ENCODE results near the gene OR4C11.

Gene OR4C11, protein sequence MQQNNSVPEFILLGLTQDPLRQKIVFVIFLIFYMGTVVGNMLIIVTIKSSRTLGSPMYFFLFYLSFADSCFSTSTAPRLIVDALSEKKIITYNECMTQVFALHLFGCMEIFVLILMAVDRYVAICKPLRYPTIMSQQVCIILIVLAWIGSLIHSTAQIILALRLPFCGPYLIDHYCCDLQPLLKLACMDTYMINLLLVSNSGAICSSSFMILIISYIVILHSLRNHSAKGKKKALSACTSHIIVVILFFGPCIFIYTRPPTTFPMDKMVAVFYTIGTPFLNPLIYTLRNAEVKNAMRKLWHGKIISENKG

DNA sequence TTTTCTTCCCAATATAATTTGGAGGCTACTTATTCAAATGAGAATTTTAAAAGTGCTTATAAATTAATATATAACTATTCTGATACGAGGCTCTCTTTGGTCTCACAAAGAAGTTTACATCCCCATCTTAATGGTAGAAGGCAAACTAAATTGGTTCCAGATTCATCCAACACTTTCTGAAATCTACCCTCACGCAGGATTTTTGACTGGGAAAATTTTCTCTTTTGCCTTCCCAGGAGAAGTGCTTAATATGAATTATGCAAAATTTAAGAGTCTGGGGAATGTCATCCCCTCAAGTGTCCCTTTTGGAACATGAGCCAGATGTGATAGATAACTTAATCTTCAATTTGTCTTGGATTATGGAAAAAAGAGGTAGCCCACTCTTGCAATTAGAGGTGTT lies at the start of gene OR4C11:
TSS of gene OR4C11 (minus strand) at position 101 of the 400 bp plus-strand sequence. CDS start 3,272 bp downstream, outside the sequence.
- no peaks in the 10 kb centered on the region for H3K27me3 ChIP-seq (ENCODE audit: insufficient read depth, low read depth)
- H3K79me2 ChIP-seq (ENCODE audit: insufficient read depth, low read depth) = no peaks in the 10 kb centered on the region
- no peaks in the 10 kb centered on the region for H3K4me1 ChIP-seq (ENCODE audit: low read depth, poor library complexity, severe bottlenecking)
- no peak within 1 kb of the TSS for H3K9ac ChIP-seq
- TF ChIP-seq, protein P1, sequence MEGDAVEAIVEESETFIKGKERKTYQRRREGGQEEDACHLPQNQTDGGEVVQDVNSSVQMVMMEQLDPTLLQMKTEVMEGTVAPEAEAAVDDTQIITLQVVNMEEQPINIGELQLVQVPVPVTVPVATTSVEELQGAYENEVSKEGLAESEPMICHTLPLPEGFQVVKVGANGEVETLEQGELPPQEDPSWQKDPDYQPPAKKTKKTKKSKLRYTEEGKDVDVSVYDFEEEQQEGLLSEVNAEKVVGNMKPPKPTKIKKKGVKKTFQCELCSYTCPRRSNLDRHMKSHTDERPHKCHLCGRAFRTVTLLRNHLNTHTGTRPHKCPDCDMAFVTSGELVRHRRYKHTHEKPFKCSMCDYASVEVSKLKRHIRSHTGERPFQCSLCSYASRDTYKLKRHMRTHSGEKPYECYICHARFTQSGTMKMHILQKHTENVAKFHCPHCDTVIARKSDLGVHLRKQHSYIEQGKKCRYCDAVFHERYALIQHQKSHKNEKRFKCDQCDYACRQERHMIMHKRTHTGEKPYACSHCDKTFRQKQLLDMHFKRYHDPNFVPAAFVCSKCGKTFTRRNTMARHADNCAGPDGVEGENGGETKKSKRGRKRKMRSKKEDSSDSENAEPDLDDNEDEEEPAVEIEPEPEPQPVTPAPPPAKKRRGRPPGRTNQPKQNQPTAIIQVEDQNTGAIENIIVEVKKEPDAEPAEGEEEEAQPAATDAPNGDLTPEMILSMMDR (conservative IDR thresholded peaks at IDR 0.05; ENCODE audit: low read depth, low read length) = no peak
- H3K4me2 ChIP-seq = no peak within 1 kb of the TSS
- no peaks in the 10 kb centered on the region for H4K20me1 ChIP-seq (ENCODE audit: insufficient read depth)
- H3K4me3 ChIP-seq (IDR thresholded peaks at IDR 0.05; ENCODE audit: insufficient read depth, low read depth, low read length) = no peak within 1 kb of the TSS
- H3K27ac ChIP-seq = no peak within 1 kb of the TSS
- no peak within 1 kb of the TSS for H2AFZ ChIP-seq (ENCODE audit: low read depth)
- H3K36me3 ChIP-seq (ENCODE audit: insufficient read depth) = no peaks in the 10 kb centered on the region

DNA sequence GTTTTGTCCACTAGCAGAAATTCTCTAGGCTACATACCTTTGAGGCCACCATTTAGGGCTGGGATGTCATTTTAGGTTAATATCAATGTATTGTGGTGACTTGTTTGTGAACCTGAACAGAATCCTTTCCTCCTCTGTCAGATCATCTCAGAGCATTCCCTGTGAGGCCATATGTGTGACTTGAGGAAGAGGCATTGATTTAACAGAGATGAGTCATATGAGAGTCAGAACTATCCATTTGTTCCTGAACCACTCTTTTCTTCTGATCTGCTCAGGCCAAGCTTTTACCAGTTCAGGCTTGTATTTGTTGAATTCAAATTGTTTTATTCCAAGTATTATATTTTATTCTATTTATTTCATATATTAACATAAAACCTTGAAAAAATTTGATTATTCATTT lies 47.7 kb upstream of the OR4C11 start:
- no peaks in the 10 kb centered on the region for H3K79me2 ChIP-seq (ENCODE audit: insufficient read depth, low read depth)
- H4K20me1 ChIP-seq (ENCODE audit: insufficient read depth) = no peaks in the 10 kb centered on the region
- no peak overlapping the region for H3K4me3 ChIP-seq (IDR thresholded peaks at IDR 0.05; ENCODE audit: insufficient read depth, low read depth, low read length)
- H3K4me1 ChIP-seq (ENCODE audit: low read depth, poor library complexity, severe bottlenecking) = no peaks in the 10 kb centered on the region
- H3K36me3 ChIP-seq (ENCODE audit: insufficient read depth) = no peaks in the 10 kb centered on the region
- H3K27ac ChIP-seq = no peak overlapping the region
- no peak overlapping the region for H3K9ac ChIP-seq
- H3K27me3 ChIP-seq (ENCODE audit: insufficient read depth, low read depth) = no peaks in the 10 kb centered on the region
- H3K4me2 ChIP-seq = no peak overlapping the region
- no peak overlapping the region for H2AFZ ChIP-seq (ENCODE audit: low read depth)
- TF ChIP-seq, protein P1 (conservative IDR thresholded peaks at IDR 0.05; ENCODE audit: low read depth, low read length) = no peak

DNA sequence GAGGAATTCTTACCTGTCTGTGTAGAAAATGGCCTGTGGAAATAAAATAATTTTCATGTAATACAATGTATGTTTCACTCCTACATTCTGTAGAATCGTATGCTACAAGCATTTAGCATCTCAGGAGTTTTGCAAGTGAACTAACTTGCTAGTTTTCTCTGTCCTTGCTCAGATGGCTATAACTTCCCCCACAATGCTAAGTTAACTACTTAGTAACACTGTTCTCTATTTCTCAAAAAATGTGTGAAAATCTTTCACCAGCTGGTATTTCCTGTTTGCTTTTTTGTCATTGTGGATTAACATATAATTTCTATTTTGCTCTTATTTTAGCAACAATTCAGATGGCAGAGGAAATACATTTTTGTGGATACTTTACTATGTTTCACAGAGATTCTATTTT lies 45.1 kb upstream of the OR4C11 start:
- H4K20me1 ChIP-seq (ENCODE audit: insufficient read depth) = no peaks in the 10 kb centered on the region
- H3K36me3 ChIP-seq (ENCODE audit: insufficient read depth) = no peaks in the 10 kb centered on the region
- H3K4me2 ChIP-seq = no peak overlapping the region
- H3K4me1 ChIP-seq (ENCODE audit: low read depth, poor library complexity, severe bottlenecking) = no peaks in the 10 kb centered on the region
- H2AFZ ChIP-seq (ENCODE audit: low read depth) = no peak overlapping the region
- no peak overlapping the region for H3K4me3 ChIP-seq (IDR thresholded peaks at IDR 0.05; ENCODE audit: insufficient read depth, low read depth, low read length)
- no peaks in the 10 kb centered on the region for H3K27me3 ChIP-seq (ENCODE audit: insufficient read depth, low read depth)
- no peak overlapping the region for H3K9ac ChIP-seq
- no peaks in the 10 kb centered on the region for H3K79me2 ChIP-seq (ENCODE audit: insufficient read depth, low read depth)
- TF ChIP-seq, protein P1 (conservative IDR thresholded peaks at IDR 0.05; ENCODE audit: low read depth, low read length) = no peak
- no peak overlapping the region for H3K27ac ChIP-seq

DNA sequence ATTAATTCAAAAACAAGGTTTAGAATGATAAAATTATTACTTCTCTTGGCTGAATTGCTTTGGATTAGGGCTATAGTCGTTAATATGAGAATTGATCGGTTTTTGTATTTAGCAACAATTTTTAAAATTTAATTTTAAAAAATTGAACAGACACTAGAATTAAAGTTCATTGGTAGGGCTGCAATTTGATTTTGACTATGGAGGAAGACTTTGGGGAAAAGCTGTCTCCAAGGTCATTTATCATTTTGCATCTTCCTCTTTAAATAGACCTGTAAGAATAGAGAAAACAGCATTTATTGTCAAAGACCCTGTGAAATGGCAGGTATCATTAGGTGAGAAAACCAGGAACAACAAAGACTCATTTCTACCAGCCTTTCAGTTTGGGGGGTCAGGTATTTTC lies 40.6 kb upstream of the OR4C11 start, which contains the start of gene OR4S2:
TSS of gene OR4S2 (plus strand) at position 301 of the 400 bp plus-strand sequence. CDS start 2,577 bp downstream, outside the sequence.
- Histone ChIP-seq H2AFZ (ENCODE audit: low read depth) (no peak within 1 kb of the TSS), H3K9ac (no peak within 1 kb of the TSS), H3K79me2 (ENCODE audit: insufficient read depth, low read depth) (no peaks in the 10 kb centered on the region), H3K4me1 (ENCODE audit: low read depth, poor library complexity, severe bottlenecking) (no peaks in the 10 kb centered on the region), H3K27ac (no peak within 1 kb of the TSS), H3K27me3 (ENCODE audit: insufficient read depth, low read depth) (no peaks in the 10 kb centered on the region), H3K36me3 (ENCODE audit: insufficient read depth) (no peaks in the 10 kb centered on the region), H3K4me2 (no peak within 1 kb of the TSS), H4K20me1 (ENCODE audit: insufficient read depth) (no peaks in the 10 kb centered on the region), H3K4me3 (IDR thresholded peaks at IDR 0.05; ENCODE audit: insufficient read depth, low read depth, low read length) (no peak within 1 kb of the TSS)
- TF ChIP-seq, protein P1 (conservative IDR thresholded peaks at IDR 0.05; ENCODE audit: low read depth, low read length) = no peak

Measured in KMS-11 (cell line).